GM23338 (cell line): ENCODE data around the gene APBA1. TPM values are rescaled to one million over a fixed set of nuclear protein-coding genes. Genes with fewer than 3 reads are reported as not detected.

Source experiments
- ATAC-seq: fragments of 200-7000 bp; cut with Tn5 transposase; 3 replicates; pipeline ENCODE4 v1.9.1; 2020
- DNase-seq: peaks from one replicate; pipeline ENCODE4 v3.0.0-alpha.2; 2015; ENCODE audit warnings: low spot score
- H2AFZ ChIP-seq: fragments of 200-600 bp; sonication (generic); 2 replicates; pipeline ENCODE4 v1.8.0; 2016; ENCODE audit warnings: antibody characterized with exemption, mild to moderate bottlenecking, moderate library complexity
- H3F3A ChIP-seq: fragments of 200-600 bp; sonication (generic); replicated peaks from 2 replicates; pipeline ENCODE4 v1.8.0; 2017; ENCODE audit warnings: antibody characterized with exemption, mixed run types, low read depth
- H3K27ac ChIP-seq: fragments of 200-600 bp; sonication (generic); 2 replicates; pipeline ENCODE4 v1.6.1; 2016; ENCODE audit warnings: low read depth
- H3K27me3 ChIP-seq: fragments of 200-600 bp; sonication (generic); 2 replicates; pipeline ENCODE4 v1.8.0; 2016; ENCODE audit warnings: mild to moderate bottlenecking, mixed run types, moderate library complexity; ENCODE audit not compliant: insufficient read depth
- H3K36me3 ChIP-seq: fragments of 200-600 bp; sonication (generic); 2 replicates; pipeline ENCODE4 v1.8.0; 2016; ENCODE audit warnings: mild to moderate bottlenecking; ENCODE audit not compliant: insufficient read depth
- H3K4me1 ChIP-seq: fragments of 200-600 bp; sonication (generic); 2 replicates; pipeline ENCODE4 v1.8.0; 2016; ENCODE audit warnings: mild to moderate bottlenecking, moderate library complexity; ENCODE audit not compliant: insufficient read depth
- H3K4me2 ChIP-seq: fragments of 200-600 bp; sonication (generic); 2 replicates; pipeline ENCODE4 v1.7.1; 2017; ENCODE audit warnings: mixed run types
- H3K4me3 ChIP-seq: fragments of 200-600 bp; sonication (generic); 2 replicates; pipeline ENCODE4 v1.6.1; 2016; ENCODE audit warnings: mixed run types
- H3K79me2 ChIP-seq: fragments of 200-600 bp; sonication (generic); replicated peaks from 2 replicates; pipeline ENCODE4 v1.8.0; 2017; ENCODE audit warnings: mild to moderate bottlenecking; ENCODE audit not compliant: insufficient read depth
- H3K9me2 ChIP-seq: fragments of 200-600 bp; sonication (generic); 2 replicates; pipeline ENCODE4 v1.8.0; 2017; ENCODE audit not compliant: insufficient read depth
- H4K20me1 ChIP-seq: fragments of 200-600 bp; sonication (generic); replicated peaks from 2 replicates; pipeline ENCODE4 v1.8.0; 2017; ENCODE audit warnings: mild to moderate bottlenecking; ENCODE audit not compliant: insufficient read depth
- H3K27ac Mint-ChIP-seq: 2 replicates; pipeline ENCODE4 v1.8.0; 2020; ENCODE audit warnings: inconsistent platforms, mild to moderate bottlenecking, moderate library complexity, mixed read lengths
- H3K27me3 Mint-ChIP-seq: 3 replicates; pipeline ENCODE4 v1.8.0; 2022; ENCODE audit warnings: low read depth, mild to moderate bottlenecking, moderate library complexity, mixed read lengths, inconsistent platforms; ENCODE audit not compliant: insufficient read depth, poor library complexity
- H3K36me3 Mint-ChIP-seq: 3 replicates; pipeline ENCODE4 v1.8.0; 2021; ENCODE audit warnings: low read depth, mild to moderate bottlenecking, inconsistent platforms, moderate library complexity, mixed read lengths
- H3K4me1 Mint-ChIP-seq: 3 replicates; pipeline ENCODE4 v1.8.0; 2020; ENCODE audit warnings: mild to moderate bottlenecking, inconsistent platforms, mixed read lengths
- H3K4me3 Mint-ChIP-seq: 3 replicates; pipeline ENCODE4 v1.8.0; 2021; ENCODE audit warnings: moderate library complexity, mild to moderate bottlenecking, inconsistent platforms, mixed read lengths
- H3K9me3 Mint-ChIP-seq: 3 replicates; pipeline ENCODE4 v1.8.0; 2020; ENCODE audit warnings: moderate library complexity, mild to moderate bottlenecking, inconsistent platforms, mixed read lengths
- CREB1 ChIP-seq: fragments of 250-450 bp; sonication (Bioruptor Pico); IDR thresholded peaks from 2 replicates; pipeline ENCODE4 v1.5.0; 2020; ENCODE audit warnings: low read depth, mild to moderate bottlenecking, moderate library complexity
- EZH2 ChIP-seq: fragments of 200-600 bp; sonication (generic); IDR thresholded peaks from one replicate; pipeline ENCODE4 v1.8.0; 2017; ENCODE audit warnings: antibody characterized with exemption, mild to moderate bottlenecking, low read depth; ENCODE audit not compliant: unreplicated experiment
- EZH2phosphoT487 ChIP-seq: fragments of 200-600 bp; sonication (generic); IDR thresholded peaks from one replicate; pipeline ENCODE4 v1.8.1; 2018; ENCODE audit warnings: antibody characterized with exemption; ENCODE audit not compliant: unreplicated experiment
- NANOG ChIP-seq: IDR thresholded peaks from 2 replicates; pipeline ENCODE4 v1.6.1; 2016; ENCODE audit warnings: antibody characterized with exemption, borderline replicate concordance
- ZNF331 ChIP-seq: fragments of 250-450 bp; sonication (Bioruptor Pico); IDR thresholded peaks from 2 replicates; pipeline ENCODE4 v1.5.0; 2020; ENCODE audit warnings: low read depth, mild to moderate bottlenecking, moderate library complexity
- polyA plus RNA-seq: library from polyadenylated mRNA; unstranded; fragments of >200 nt; fragmentation: Nextera tagmentation; extraction: Ambion mirVana; gene quantifications from 2 replicates; pipeline ENCODE4 v1.2.1, GENCODE V29; 2016
- total RNA-seq: library from RNA; depleted of rRNA; stranded (reverse); fragments of >200 nt; shearing (Covaris generic); gene quantifications from 2 replicates; pipeline ENCODE4 v1.2.3, GENCODE V29; 2014
- TF ChIP-seq, protein P1 (sequence below), 2 experiments: fragments of 200-600 bp in 1 of 2; sonication (generic) in 1 of 2; conservative IDR thresholded peaks; 2 replicates each; pipeline versions ENCODE4 v1.5.1 to v1.6.1; 2016 to 2017; ENCODE audit warnings: antibody characterized with exemption in 2 of 2, low read depth in 2 of 2, mild to moderate bottlenecking in 2 of 2, moderate library complexity in 1 of 2
- TF ChIP-seq, protein P2 (sequence below): fragments of 250-450 bp; sonication (Bioruptor Pico); IDR thresholded peaks from 2 replicates; pipeline ENCODE4 v1.5.0; 2020; ENCODE audit warnings: mild to moderate bottlenecking, moderate library complexity

The APBA1 gene
- total and polyA plus RNA-seq, 2 experiments from 2014 or later: 0.26 to 1.0 TPM

GRCh38 chr9:69689991-69690538 is 17.9 kb upstream of the APBA1 start:
- H3K9me3 Mint-ChIP-seq: no peaks in the 10 kb centered on the region
- Histone ChIP-seq H3K4me2 (no peak overlapping the region), H4K20me1 (no peaks in the 10 kb centered on the region), H2AFZ (no peak overlapping the region), H3K4me3 (no peak overlapping the region), H3K36me3 (no peaks in the 10 kb centered on the region), H3K9me2 (no peaks in the 10 kb centered on the region), H3K27me3 (no peaks in the 10 kb centered on the region), H3K27ac (no peak overlapping the region), H3K79me2 (no peaks in the 10 kb centered on the region), H3K4me1 (no peaks in the 10 kb centered on the region), H3F3A (no peaks in the 10 kb centered on the region)
- ATAC-seq (no peak), DNase-seq (no peak)
- no peaks in the 10 kb centered on the region for H3K36me3 Mint-ChIP-seq
- no peak overlapping the region for H3K4me3 Mint-ChIP-seq
- H3K4me1 Mint-ChIP-seq: no peaks in the 10 kb centered on the region
- TF ChIP-seq, protein P1, sequence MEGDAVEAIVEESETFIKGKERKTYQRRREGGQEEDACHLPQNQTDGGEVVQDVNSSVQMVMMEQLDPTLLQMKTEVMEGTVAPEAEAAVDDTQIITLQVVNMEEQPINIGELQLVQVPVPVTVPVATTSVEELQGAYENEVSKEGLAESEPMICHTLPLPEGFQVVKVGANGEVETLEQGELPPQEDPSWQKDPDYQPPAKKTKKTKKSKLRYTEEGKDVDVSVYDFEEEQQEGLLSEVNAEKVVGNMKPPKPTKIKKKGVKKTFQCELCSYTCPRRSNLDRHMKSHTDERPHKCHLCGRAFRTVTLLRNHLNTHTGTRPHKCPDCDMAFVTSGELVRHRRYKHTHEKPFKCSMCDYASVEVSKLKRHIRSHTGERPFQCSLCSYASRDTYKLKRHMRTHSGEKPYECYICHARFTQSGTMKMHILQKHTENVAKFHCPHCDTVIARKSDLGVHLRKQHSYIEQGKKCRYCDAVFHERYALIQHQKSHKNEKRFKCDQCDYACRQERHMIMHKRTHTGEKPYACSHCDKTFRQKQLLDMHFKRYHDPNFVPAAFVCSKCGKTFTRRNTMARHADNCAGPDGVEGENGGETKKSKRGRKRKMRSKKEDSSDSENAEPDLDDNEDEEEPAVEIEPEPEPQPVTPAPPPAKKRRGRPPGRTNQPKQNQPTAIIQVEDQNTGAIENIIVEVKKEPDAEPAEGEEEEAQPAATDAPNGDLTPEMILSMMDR (conservative IDR thresholded peaks at IDR 0.05; ENCODE audit: low read depth in 2 of 2): no peak
- no peak for TF ChIP-seq EZH2phosphoT487
- TF ChIP-seq NANOG: no peak
- no peak for TF ChIP-seq ZNF331
- TF ChIP-seq, protein P2, sequence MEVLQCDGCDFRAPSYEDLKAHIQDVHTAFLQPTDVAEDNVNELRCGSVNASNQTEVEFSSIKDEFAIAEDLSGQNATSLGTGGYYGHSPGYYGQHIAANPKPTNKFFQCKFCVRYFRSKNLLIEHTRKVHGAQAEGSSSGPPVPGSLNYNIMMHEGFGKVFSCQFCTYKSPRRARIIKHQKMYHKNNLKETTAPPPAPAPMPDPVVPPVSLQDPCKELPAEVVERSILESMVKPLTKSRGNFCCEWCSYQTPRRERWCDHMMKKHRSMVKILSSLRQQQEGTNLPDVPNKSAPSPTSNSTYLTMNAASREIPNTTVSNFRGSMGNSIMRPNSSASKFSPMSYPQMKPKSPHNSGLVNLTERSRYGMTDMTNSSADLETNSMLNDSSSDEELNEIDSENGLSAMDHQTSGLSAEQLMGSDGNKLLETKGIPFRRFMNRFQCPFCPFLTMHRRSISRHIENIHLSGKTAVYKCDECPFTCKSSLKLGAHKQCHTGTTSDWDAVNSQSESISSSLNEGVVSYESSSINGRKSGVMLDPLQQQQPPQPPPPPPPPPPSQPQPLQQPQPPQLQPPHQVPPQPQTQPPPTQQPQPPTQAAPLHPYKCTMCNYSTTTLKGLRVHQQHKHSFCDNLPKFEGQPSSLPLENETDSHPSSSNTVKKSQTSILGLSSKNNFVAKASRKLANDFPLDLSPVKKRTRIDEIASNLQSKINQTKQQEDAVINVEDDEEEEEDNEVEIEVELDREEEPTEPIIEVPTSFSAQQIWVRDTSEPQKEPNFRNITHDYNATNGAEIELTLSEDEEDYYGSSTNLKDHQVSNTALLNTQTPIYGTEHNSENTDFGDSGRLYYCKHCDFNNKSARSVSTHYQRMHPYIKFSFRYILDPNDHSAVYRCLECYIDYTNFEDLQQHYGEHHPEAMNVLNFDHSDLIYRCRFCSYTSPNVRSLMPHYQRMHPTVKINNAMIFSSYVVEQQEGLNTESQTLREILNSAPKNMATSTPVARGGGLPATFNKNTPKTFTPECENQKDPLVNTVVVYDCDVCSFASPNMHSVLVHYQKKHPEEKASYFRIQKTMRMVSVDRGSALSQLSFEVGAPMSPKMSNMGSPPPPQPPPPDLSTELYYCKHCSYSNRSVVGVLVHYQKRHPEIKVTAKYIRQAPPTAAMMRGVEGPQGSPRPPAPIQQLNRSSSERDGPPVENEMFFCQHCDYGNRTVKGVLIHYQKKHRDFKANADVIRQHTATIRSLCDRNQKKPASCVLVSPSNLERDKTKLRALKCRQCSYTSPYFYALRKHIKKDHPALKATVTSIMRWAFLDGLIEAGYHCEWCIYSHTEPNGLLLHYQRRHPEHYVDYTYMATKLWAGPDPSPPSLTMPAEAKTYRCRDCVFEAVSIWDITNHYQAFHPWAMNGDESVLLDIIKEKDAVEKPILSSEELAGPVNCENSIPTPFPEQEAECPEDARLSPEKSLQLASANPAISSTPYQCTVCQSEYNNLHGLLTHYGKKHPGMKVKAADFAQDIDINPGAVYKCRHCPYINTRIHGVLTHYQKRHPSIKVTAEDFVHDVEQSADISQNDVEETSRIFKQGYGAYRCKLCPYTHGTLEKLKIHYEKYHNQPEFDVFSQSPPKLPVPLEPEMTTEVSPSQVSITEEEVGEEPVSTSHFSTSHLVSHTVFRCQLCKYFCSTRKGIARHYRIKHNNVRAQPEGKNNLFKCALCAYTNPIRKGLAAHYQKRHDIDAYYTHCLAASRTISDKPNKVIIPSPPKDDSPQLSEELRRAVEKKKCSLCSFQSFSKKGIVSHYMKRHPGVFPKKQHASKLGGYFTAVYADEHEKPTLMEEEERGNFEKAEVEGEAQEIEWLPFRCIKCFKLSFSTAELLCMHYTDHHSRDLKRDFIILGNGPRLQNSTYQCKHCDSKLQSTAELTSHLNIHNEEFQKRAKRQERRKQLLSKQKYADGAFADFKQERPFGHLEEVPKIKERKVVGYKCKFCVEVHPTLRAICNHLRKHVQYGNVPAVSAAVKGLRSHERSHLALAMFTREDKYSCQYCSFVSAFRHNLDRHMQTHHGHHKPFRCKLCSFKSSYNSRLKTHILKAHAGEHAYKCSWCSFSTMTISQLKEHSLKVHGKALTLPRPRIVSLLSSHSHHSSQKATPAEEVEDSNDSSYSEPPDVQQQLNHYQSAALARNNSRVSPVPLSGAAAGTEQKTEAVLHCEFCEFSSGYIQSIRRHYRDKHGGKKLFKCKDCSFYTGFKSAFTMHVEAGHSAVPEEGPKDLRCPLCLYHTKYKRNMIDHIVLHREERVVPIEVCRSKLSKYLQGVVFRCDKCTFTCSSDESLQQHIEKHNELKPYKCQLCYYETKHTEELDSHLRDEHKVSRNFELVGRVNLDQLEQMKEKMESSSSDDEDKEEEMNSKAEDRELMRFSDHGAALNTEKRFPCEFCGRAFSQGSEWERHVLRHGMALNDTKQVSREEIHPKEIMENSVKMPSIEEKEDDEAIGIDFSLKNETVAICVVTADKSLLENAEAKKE (CRISPR knock-in tag): no peak
- no peak for TF ChIP-seq EZH2
- TF ChIP-seq CREB1 (CRISPR knock-in tag): no peak
- H3K27ac Mint-ChIP-seq: no peak overlapping the region
- H3K27me3 Mint-ChIP-seq: no peaks in the 10 kb centered on the region
